Mucosa of stomach (tissue), 1 donor: ENCODE results near the gene MTTP.

Source experiments
- H3K27me3 ChIP-seq: one replicate; pipeline ENCODE4 v1.7.0; 2013; ENCODE audit warnings: mild to moderate bottlenecking, low read length; ENCODE audit not compliant: control insufficient read depth, insufficient read depth
- H3K36me3 ChIP-seq: one replicate; pipeline ENCODE4 v1.7.0; 2013; ENCODE audit warnings: low read length; ENCODE audit not compliant: control insufficient read depth, insufficient read depth
- H3K4me1 ChIP-seq: one replicate; pipeline ENCODE4 v1.7.0; 2013; ENCODE audit warnings: mild to moderate bottlenecking, low read length; ENCODE audit not compliant: control insufficient read depth, insufficient read depth
- H3K4me3 ChIP-seq: one replicate; pipeline ENCODE4 v1.7.0; 2013; ENCODE audit warnings: low read length
- H3K9ac ChIP-seq: one replicate; pipeline ENCODE4 v1.7.0; 2013; ENCODE audit warnings: mild to moderate bottlenecking, low read length, moderate library complexity
- H3K9me3 ChIP-seq: one replicate; pipeline ENCODE4 v1.7.0; 2013; ENCODE audit warnings: mild to moderate bottlenecking, low read length, moderate library complexity; ENCODE audit not compliant: control insufficient read depth
- donor health status: Pancreatic carcinoma.

MTTP gene

GRCh38 chr4:99630857-99631360, 56.3 kb downstream of the MTTP start:
- Histone ChIP-seq H3K9me3 (no peaks in the 10 kb centered on the region), H3K4me1 (no peaks in the 10 kb centered on the region), H3K9ac (no peak overlapping the region), H3K27me3 (no peaks in the 10 kb centered on the region), H3K36me3 (no peaks in the 10 kb centered on the region), H3K4me3 (no peak overlapping the region)

- no peaks in the 10 kb centered on the region for H3K9me3 ChIP-seq
Measured at GRCh38 chr4:99633772-99634171, 59.1 kb downstream of the MTTP start.

DNA sequence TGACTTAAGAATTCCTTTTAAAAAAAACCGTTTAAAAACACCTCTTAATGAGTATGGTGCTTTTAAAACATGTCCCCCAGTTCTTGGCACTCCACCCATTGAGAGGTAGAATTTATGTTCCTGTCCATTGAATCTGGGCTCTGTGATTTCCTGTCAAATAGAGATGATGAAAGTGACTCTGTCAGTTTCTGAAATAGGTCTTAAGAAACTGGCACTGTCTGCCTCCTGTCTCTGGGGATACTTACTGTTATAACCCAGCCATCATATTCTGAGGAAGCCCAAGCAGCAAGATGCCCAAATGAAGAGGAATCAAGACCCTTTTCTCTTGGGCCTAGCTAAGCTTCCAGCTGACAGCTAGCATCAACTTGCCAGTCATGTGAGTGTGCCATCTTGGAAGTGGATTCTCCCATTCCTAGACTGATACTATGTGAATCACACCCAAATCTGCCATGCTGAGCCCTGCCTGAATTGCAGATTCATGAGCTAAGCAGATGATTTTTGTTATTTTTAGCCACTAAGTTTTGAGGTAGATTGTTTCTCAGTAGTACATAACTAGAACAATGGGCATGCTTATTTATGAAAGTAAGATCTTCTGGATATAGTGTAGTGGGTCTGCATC, 60.2 kb downstream of the MTTP start:
- H3K9ac ChIP-seq: no peak overlapping the region
- H3K9me3 ChIP-seq: no peaks in the 10 kb centered on the region
- H3K27me3 ChIP-seq: no peaks in the 10 kb centered on the region
- no peaks in the 10 kb centered on the region for H3K36me3 ChIP-seq
- no peaks in the 10 kb centered on the region for H3K4me1 ChIP-seq
- H3K4me3 ChIP-seq: no peak overlapping the region

More at GRCh38 chr4:99633772-99634171, 59.1 kb downstream of the MTTP start:
- no peaks in the 10 kb centered on the region for H3K4me1 ChIP-seq
- no peak overlapping the region for H3K9ac ChIP-seq
- no peak overlapping the region for H3K4me3 ChIP-seq
- no peaks in the 10 kb centered on the region for H3K36me3 ChIP-seq
- no peaks in the 10 kb centered on the region for H3K27me3 ChIP-seq

- H3K4me1 ChIP-seq: no peaks in the 10 kb centered on the region
- H3K9ac ChIP-seq: no peak overlapping the region
- no peaks in the 10 kb centered on the region for H3K27me3 ChIP-seq
- no peaks in the 10 kb centered on the region for H3K9me3 ChIP-seq
- no peak overlapping the region for H3K4me3 ChIP-seq
- no peaks in the 10 kb centered on the region for H3K36me3 ChIP-seq
Measured at GRCh38 chr4:99635601-99636000, 61.0 kb downstream of the MTTP start.

GRCh38 chr4:99636422-99636821, 61.8 kb downstream of the MTTP start:
- Histone ChIP-seq H3K9ac (no peak overlapping the region), H3K9me3 (no peaks in the 10 kb centered on the region), H3K4me1 (no peaks in the 10 kb centered on the region), H3K36me3 (no peaks in the 10 kb centered on the region), H3K4me3 (no peak overlapping the region), H3K27me3 (no peaks in the 10 kb centered on the region)

- Histone ChIP-seq H3K9ac (no peak overlapping the region), H3K27me3 (no peaks in the 10 kb centered on the region), H3K36me3 (no peaks in the 10 kb centered on the region), H3K4me3 (no peak overlapping the region), H3K4me1 (no peaks in the 10 kb centered on the region), H3K9me3 (no peaks in the 10 kb centered on the region)
Measured at GRCh38 chr4:99637174-99637573, 62.5 kb downstream of the MTTP start.

DNA sequence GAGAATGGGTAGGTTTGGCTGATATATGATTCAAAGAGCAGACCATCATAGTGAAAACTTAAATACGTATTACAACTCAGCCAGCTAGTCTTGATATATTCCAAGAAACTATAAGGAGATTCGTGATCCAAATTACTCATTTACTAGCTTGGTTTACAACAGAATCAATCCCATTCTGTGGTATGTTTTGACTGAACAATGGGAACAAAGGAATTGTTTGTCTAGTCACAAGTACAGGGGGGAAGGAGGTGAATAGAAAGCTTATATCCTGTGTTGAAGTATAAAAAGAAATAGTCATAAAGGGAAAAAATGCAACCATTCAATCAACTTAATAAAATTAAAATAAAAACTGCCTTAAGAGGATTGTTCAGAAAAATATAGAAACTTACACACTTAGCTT, 66.1 kb downstream of the MTTP start:
- no peaks in the 10 kb centered on the region for H3K4me1 ChIP-seq
- H3K4me3 ChIP-seq: no peak overlapping the region
- no peaks in the 10 kb centered on the region for H3K27me3 ChIP-seq
- no peaks in the 10 kb centered on the region for H3K36me3 ChIP-seq
- H3K9ac ChIP-seq: no peak overlapping the region
- no peaks in the 10 kb centered on the region for H3K9me3 ChIP-seq

GRCh38 chr4:99642725-99643489, 68.3 kb downstream of the MTTP start:
- no peak overlapping the region for H3K4me3 ChIP-seq
- H3K9me3 ChIP-seq: no peaks in the 10 kb centered on the region
- no peaks in the 10 kb centered on the region for H3K27me3 ChIP-seq
- no peaks in the 10 kb centered on the region for H3K36me3 ChIP-seq
- H3K9ac ChIP-seq: no peak overlapping the region
- no peaks in the 10 kb centered on the region for H3K4me1 ChIP-seq

DNA sequence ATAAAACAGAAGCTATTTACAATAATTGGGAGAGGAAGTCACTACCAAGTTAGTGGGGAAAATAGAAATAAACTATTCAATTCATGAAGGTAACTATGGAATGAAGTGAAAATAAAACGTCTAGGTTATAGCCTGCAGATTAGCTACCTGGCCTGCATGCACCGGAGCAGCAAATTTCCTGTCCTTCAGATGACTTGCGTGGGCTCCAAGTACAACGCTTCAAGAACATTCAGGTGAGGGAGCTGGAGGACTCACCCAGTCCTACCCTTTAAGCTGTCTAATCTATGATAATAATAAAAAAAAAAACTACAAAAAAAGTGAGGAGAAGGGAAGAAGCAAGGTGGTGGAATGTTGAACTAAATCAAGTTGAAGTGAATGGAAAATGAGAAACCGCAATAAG, 69.8 kb downstream of the MTTP start:
- Histone ChIP-seq H3K36me3 (no peaks in the 10 kb centered on the region), H3K4me1 (no peaks in the 10 kb centered on the region), H3K4me3 (no peak overlapping the region), H3K27me3 (no peaks in the 10 kb centered on the region), H3K9me3 (no peaks in the 10 kb centered on the region), H3K9ac (no peak overlapping the region)

DNA sequence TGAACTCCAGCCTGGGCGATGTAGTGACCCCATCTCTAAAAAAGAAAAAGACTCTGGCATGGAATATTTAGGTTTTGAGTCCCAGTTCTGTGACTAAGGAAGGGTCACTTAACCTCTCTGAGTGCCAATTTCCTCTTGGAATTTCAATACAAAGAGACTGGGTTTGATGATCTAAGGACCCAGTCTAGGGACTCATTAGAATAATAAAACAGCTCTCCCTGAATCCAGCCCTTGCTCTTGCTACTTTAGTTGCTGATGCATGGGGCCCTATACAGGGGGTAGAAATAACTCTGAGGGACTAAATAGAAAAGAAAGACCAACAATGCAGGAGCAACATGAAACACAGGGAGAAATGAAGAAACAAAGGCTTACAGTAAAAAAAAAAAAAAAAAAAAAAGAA, 70.4 kb downstream of the MTTP start:
- Histone ChIP-seq H3K27me3 (no peaks in the 10 kb centered on the region), H3K9me3 (no peaks in the 10 kb centered on the region), H3K4me1 (no peaks in the 10 kb centered on the region), H3K9ac (no peak overlapping the region), H3K4me3 (no peak overlapping the region), H3K36me3 (no peaks in the 10 kb centered on the region)

DNA sequence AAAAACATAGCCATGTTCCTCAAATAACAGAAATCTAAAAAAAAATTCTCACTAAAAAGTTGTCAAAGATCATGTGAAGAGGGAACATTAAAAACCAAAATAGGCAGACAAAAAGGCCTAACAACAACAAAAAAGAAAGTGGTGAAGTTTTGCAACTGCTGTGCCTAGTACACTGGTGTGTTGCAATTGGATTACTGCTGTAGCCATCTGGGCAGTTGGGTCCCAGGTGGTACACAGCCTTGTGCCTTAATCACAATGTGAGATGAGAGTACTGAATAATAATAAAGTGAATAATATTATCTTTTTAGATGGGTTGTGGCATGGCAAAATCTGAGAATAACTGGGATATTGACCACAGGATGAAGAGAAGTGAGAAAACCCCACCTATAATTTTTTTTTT, 71.0 kb downstream of the MTTP start:
- H3K27me3 ChIP-seq: no peaks in the 10 kb centered on the region
- no peak overlapping the region for H3K9ac ChIP-seq
- no peaks in the 10 kb centered on the region for H3K9me3 ChIP-seq
- no peaks in the 10 kb centered on the region for H3K36me3 ChIP-seq
- H3K4me3 ChIP-seq: no peak overlapping the region
- H3K4me1 ChIP-seq: no peaks in the 10 kb centered on the region

- H3K36me3 ChIP-seq: no peaks in the 10 kb centered on the region
- no peak overlapping the region for H3K4me3 ChIP-seq
- H3K4me1 ChIP-seq: no peaks in the 10 kb centered on the region
- no peaks in the 10 kb centered on the region for H3K27me3 ChIP-seq
- no peaks in the 10 kb centered on the region for H3K9me3 ChIP-seq
- H3K9ac ChIP-seq: no peak overlapping the region
Measured at GRCh38 chr4:99647071-99647470, 72.4 kb downstream of the MTTP start.
